ENCODE results near the gene CD58.

CD58 gene

DNA sequence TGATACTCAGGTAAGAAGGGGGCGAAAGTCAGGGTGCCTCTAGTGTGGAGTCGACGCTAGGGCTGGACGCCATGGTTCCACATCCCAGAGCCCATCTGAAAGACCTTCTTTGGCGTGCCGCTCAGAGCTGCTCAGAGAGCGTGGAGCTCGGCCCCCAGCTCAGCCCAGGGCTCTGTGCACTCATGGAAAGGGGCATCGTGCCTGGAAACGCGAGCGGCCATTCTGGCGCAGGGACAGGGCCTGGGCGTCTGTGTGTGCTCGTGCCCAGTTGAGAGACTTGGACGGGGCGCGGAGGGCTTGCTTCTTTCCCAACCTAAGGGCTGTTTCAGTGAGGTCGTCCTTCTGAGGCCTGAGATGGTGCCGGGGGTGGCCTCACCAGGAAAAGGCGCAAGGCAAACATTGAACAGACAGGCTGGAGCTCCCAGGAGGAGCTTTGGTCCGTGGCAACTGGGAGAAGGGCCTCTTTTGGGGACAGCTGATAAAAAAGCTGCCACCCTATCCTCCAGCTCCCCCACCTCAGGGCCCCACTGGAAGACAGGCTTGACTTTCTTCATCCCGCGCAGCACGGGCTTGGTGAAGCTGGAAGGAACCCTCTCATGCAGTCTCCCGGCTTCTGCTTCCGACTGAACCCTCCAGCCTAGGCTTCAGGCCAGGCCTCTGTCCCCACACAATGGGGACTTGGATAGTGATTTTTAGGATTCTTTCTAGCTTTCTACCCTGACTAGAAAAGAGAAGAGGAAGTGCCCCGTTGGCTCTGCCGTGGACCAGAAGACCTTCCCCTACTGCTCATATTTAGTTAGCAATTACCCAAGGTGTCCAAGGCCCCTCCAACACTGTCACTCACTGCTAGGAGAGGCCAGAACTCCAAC is 77.1 kb downstream of the CD58 start:
- no peak for DNase-seq (ENCODE audit: low read depth in 2 of 2)

DNA sequence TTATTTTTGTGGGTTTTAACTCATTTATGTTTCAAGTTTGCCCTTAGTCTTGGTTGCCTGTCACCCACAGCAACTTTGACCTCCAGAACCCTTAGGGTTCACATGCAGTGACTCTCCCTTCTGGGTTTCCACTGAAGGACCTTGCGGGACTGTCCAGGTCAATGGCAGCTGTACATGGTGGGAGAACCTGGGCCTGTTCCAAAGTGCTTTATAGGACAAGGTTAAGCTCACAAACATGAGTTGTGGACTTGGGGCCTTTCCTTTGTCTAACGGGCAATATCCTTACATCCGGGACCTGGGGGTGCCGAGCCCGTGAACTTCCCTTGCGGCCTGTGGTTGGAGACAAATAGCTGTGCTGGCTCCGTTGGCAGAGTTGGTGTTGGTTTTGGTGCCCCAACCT is 77.8 kb downstream of the CD58 start:
- DNase-seq (ENCODE audit: low read depth in 2 of 2) = no peak

DNA sequence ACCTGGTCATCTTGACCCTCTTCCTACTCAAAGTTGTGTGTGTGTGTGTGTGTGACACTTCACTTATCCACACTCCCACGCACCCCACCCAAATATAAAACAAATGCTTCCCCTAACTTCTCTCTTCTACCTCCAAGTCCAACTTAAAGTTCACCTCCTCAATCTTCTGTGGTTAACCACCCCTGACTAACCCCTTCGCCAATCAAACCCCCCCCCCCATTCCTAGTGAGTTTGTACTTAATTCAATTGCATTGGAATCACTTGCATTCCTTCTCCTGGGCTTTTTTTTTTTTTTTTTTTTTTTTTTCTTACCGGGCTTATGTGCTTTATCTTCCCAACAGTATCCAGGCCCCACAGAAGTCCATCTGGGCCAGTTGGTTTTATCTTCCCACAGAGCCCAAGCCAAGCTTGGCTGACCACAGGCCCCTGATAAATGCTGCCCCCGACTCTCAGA is 78.4 kb downstream of the CD58 start:
- DNase-seq (ENCODE audit: low read depth in 2 of 2) = no peak

DNA sequence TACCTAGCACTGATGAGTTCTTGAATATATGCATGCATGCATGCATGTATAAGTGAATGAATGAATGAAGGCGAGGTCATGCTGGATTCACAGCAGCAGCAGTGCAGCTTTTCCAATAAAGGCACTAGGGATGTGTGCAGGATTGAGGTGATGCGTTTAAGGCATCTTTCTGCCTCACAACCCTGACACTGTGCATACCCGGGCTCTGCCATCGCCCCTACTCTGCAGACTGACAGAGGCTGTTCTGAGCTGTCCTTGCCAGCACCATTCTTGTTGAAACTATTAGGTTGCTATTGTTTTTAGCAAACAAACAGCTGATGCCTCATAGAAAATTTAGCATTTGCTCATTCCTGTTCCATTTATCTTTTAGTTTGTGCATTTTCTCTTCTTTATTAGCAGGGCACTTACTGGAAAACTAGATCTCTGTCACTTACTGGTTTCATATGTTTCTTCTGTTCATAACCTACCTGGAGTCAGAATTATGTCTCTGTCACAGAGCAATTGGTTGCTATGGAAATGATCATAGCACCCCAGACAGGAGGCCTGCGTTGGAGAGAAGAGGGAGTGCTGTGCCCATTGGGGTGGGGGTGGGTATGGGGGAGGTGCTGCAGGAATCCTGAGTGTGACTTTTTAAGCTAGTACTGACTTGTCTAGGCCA is 79.0 kb downstream of the CD58 start:
- no peak for DNase-seq (ENCODE audit: low read depth in 2 of 2)

DNA sequence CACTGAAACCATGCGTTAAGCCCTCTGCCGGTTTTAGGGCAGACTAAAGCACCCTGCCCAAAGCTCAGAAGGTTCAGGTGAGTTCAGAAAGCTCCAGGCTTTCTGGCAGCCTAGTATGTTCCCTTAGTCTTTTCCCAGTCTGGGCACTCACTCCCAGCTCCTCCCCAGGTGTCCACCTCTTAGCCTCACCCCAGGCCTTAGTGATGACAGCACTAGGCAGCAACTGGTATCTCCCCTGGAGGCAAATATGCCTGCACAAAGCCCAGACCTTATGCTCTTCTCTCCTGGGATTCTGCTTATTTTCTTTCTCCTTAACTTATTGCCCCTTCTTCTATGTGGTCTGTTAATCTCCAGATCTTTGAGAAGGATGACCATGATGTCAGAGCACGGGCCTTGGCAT is 80.2 kb downstream of the CD58 start:
- DNase-seq (ENCODE audit: low read depth in 2 of 2) = no peak

DNA sequence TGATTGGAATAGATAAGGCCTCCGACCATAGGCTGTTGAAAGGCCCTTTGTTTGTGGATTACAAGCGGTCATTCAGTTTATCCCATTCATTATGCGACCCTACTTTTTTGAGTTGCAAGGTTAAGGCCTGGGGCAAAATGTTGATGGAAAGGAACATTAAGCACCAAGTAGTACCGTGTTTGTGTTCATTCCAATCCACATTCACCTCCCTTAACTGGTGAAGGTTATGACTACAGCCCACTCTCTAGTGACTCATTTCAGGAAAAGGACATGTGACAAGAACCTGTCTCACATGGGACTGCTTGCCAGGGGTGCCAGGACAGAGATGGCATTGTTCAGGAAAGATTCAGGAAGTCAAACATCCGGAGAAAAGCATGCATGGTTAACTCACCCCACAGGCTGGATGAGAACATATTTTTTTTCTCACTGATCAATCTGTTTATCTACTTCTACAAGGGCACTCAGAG is 81.6 kb downstream of the CD58 start:
- no peak for DNase-seq (ENCODE audit: low read depth in 2 of 2)

DNA sequence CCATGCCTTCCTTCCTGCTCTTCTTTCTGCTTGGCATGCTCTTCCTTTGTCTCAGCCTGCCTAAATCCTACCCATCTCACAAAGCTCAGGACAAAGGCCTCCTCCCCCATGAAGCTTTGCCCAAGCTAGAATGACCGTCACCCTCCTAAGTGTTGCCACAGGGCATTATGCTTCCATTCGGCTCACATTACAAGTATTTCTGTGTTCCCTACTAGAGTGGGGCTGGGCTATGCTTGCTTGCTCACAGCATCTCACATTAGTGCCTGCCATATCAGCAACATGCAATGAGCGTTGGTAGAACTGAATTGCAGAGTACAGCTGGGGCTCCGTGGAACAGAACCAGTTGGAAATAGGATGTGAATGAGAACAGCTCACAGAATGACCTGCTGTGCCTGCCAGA is 82.8 kb downstream of the CD58 start:
- DNase-seq (ENCODE audit: low read depth in 2 of 2) = no peak

DNA sequence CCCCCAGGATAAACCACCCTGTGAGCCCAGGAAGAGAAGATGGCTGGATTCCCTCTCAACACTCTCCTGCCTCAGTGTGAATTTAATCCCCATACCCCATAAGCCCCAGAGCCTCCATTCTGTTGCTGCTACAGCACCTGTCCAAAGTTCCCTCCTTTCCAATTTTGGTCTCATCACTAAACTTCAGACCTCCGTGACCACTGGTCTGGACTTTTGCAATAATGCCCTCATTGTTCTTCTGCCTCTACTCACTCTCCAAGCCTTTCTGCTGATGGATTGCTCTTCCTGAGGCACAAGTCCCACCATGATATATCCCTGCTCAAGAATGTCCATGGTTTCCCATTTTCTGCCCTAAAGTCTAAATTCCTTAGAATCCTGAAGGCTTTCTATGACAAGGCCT is 83.2 kb downstream of the CD58 start:
- DNase-seq (ENCODE audit: low read depth in 2 of 2) = no peak

DNA sequence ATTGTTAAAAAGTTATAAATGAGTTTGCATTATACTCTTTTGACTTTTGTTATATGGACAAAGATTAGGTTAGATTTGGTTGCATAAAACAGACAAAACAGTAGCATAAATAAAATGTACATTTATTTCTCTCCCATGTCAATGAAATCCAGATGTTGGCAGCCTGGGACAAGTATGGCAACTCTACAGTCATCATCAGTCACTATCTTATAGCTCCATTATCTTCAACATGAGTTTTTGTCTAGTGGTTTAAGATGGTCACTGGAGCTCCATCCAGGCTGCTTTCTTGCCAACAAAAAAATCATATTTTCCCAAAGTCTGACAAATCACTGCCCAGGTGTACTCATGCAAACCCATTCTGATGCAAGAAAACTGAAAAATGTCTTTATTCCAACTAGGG is 83.8 kb downstream of the CD58 start:
- DNase-seq (ENCODE audit: low read depth in 2 of 2) = no peak

DNA sequence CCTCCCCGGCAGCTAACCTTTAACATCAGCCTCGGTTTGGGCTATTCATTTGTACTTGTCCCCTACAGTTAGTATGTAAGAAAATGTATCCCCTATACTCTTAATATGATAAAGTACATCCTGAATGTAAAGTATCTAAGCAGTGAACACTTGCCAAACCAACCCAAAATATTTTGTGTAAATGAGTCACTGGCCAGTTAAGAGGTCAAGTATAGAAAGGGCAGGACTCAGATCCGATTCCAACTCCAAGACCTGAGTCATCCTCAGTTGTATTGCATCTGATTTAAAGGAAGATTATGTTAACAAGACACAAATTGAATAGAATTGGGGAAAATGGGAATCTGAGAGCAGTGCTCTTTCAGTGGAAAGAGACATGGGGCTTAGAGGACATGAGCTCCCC is 84.4 kb downstream of the CD58 start:
- no peak for DNase-seq (ENCODE audit: low read depth in 2 of 2)

DNA sequence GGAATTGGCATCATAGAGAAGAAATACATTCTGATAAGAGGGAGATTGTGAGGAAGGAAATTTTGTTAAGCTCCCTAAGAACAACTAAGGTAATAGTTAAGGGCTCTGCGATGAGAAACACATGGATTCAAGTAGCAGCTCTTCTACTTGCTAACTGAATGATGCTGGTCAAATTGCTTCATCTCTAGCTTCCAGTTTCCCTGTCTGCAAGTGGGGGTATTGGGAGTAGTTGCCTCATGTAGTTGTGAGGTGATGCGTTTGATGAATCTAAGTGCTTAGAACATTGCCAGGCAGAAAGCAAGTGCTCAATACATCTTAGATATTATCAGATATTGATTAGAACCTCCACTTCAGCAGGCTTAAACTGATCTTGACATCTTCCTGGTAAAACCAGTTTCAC is 84.8 kb downstream of the CD58 start:
- DNase-seq (ENCODE audit: low read depth in 2 of 2) = no peak

DNA sequence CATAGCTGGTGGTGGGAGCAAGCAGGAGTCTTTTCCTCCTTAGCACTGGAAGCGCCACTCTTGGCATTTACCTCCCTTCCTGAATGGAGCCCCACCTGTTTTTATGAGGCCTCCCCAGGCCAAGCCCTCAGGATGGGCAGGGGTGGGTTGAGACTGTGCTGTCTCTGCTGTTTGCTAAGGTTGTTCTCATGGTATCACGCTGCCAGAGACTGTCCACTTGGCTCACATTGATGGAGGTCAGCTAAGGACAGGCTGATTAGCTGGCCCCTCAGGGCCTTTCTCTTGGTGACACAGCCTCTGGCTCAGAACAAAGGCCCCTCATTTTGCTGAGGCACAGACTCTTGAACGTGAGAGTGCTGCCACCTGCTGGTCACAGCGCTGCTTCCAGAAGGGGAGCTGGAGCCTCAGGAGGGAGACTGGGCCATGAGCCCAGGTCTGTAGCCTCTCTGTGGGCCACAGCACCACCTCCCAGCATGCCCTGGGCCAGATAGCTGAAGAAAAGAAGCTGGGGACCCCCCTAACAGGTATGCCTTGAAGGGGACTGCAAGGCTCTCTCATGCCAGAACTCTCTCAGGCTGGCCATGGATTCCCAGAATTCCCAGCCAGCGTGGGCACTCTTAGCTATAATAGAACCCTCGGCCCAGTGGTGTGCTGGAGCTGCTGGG is 85.6 kb downstream of the CD58 start:
- peak; percentile 72 to 80 for DNase-seq (ENCODE audit: low read depth in 2 of 2)

DNA sequence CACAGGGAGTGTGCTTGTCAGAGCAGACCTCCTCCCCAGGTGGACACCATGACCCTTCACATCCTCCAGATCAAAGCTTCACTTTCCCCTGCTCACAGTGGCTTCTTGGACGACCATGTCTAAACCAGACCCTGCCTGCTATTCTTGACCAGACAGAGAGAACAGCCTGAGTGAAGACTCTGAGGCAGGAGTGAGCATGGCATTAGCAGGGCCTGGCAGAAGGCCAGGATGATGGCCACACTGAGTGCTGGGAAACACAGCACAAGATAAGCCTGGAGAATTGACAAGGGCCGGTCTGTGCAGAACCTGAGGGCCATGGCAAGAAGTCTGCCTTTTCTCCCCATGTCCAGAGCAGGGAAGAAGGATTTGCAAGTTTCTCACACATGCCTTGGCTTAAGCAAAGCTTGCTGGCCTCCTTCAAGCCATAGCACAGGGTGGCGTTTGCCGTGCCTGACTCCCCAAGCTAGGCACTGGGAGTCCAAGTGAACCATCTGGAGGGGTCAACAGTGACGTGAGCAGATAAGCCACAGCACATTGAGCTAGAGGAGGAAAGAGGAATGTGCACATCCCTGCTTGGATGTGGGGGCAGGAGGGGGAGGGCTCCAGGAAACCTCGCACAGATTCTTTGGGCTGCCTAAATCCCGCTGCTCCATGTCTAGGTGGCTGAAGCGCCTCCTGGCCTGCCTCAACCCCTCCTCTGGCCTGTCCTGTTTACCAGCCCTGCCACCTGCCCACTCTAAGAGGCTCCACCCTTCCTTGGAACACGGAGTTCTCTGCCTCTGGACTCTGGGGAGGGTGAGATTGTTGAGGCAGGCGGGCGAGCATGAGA is 87.1 kb downstream of the CD58 start:
- no peak for DNase-seq (ENCODE audit: low read depth in 2 of 2)

DNA sequence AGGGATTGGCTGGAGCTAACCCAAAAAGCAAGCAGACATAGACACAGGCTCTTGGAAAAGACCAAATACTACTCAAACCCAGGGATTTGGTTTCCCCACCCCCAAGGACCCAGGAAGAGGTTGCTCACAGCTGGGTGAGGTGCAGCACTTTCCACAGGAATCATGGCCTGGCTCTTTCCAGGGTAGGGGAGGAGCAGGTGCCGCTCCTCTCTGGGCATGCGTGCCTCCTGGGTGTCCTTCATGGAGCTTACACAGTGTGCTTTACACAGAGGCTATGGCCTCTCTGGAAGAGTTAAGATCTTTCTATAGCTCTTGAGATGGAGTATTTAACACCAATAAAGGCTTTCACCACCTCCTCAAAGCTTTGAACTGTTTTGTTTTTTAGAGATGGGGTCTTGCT is 88.3 kb downstream of the CD58 start:
- no peak for DNase-seq (ENCODE audit: low read depth in 2 of 2)

DNA sequence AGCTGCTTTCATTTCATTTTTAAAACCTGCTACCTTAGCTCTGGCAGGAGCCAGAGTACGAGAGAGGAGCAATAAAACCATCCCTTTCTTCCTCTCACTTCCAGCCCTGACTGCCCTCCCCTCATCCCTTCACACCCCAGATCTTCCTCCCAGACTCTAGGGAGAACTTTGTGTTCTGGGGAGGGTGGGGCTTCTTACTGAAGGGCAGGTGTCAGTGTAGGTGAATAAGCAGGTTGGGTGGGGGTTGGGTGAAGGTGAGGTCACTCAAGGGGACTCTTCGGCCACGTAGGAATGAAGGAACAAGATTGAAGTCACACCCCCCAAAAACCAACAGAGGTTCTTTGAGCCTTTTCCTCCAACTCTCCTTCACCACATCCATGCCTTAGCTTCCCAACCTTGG is 88.9 kb downstream of the CD58 start:
- DNase-seq (ENCODE audit: low read depth in 2 of 2) = no peak

DNA sequence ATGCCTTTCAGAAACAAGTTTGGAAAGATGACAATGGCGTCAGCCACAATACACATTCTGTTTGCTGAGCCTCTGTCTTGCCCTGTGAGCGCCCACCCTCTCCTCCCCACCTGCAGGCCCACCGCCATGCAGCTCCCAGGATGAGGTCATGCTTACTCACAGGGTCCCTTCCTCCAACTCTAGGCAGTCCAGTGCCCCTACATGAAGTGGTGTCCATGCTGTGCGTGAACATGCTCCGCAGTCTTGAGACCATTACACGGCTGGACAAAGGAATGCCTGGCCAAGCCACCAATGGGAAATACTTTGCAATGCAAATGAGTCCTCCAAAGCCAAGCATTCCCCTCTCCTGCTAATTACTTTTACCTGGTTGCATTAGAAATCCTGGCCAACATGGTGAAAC is 92.2 kb downstream of the CD58 start:
- DNase-seq (ENCODE audit: low read depth in 2 of 2) = no peak

DNA sequence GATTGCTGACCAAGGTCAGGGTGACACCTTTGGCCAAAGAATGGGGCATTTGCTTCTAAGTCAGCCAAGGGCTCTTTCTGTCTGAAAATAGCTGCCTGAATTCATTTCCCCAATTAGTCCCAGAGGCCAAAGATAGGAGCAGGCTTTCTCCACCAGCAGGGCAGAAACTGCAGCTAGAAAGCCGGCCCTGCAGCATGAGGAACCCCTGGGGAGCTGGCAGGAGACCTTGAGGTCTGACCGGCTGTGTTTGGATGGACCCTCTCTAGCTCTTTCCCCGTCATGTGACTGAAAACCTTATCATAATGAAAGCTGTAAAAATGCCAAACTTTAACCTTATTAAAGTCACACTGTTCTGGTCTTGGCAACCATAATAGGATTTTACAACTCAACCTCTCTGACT is 93.4 kb downstream of the CD58 start:
- DNase-seq (ENCODE audit: low read depth in 2 of 2) = no peak

DNA sequence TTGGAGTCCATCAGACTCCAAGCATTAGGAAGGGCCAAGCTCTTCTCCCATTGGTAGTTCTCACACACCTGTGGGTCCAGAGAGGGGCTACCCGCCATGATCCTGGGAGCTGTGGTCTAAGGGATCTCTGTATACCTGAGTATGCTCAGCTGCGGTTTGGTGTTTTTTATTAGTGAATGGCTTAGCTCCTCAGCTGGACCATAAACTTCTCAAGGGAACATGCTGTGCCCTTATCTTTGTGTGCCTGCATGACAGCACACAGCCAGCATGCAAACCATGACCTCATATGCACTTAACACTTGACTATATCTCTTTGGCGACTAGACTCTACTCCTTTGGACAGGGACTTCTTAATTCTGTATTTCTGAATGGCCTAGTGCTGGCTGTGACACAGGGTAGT is 94.5 kb downstream of the CD58 start:
- DNase-seq (ENCODE audit: low read depth in 2 of 2) = no peak

DNA sequence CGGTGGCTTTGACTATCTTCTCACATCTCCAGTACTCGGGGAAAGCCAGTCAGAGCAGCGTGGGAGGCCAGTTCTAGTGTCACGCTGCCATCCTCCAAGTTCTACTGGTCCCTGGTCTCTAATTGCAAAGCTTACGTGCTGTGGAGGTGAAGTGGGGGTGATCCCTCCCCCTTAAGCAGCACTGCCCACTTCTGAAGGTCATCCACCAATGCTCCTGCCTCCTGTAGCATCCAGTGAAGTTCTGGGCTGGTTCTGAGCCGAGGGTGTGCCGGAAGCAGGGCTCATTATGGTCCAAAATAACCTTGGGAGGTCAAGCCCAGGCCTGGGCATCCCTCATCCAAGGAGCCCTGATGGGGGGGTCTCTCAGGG is 95.0 kb downstream of the CD58 start:
- DNase-seq (ENCODE audit: low read depth in 2 of 2) = no peak

DNA sequence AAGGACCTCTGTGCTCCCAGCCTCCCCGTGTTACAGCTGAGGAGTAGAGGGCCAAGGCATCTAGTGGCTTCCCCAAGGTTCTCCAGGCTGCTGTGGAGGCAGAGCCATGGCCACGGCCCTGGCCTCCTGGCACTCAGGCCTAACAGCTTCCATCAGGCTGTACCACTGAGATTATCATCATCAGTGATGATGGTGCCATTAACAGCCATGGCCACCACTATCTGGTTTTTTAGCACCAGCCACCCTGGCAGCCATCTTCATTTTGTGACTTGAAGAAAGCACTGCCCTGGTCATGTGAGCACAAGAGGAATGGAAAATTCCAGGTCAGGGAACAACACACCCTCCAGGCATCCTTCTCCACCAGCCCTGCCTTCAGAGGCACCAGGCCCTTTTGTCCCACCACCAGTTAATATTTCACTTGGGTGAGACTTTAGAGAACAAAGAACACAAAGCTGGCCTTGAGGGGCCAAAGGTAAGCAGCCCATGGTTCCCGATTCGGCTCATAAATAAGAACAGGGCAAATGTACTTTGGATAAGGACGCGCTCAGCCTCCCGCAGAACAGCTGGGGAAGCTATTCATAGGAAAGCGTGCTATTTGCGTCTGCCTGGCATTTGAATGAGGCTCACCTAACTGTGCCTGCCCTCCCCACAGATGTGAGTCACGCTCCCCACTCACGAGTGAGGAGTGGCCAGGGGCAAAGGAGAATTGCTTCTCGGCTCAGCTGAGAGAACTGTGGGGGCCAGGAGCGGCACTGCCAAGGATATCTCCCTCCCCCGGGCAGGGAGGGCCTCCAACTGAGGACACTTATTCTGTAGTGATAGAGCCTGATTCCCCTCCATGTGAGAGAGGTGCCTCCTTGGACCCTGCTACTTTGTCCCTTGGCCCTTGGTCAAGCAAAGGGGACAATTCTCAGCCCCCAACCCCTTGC is 95.6 kb downstream of the CD58 start:
- no peak for DNase-seq (ENCODE audit: low read depth in 2 of 2)

DNA sequence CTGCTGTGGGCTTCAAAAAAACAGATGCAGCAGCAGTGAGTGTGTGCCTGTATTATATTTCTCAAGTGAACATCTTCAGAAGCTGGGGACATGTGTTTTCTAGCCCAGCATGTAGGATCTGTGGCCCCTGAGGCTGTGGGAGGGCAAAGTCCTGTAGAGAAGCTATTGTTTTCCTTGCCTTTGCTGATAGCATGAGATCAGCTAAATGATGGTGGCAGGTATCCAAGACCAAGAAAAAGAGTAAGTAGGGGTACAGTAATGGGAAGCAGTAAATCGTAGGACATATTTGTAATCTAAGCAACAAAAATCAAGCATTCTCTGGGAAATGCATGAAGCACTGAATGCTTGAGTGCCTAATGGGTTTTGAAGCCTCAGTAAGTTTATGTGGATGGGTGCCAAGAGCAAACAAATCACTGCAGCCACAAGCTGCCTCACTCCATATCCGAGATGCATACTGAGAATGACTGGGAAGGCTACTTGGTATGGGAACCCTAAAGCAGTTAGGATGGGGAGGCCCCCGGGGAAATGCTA is 98.3 kb downstream of the CD58 start:
- DNase-seq (ENCODE audit: low read depth in 2 of 2) = no peak
